Measurements from ENCODE around the gene THAP6. TPM values are rescaled to one million over a fixed set of nuclear protein-coding genes. Genes with fewer than 3 reads are reported as not detected.

Gene THAP6
- total and polyA plus RNA-seq, 10 donors: 3.1 to 42.0 (median 22.6) TPM

DNA sequence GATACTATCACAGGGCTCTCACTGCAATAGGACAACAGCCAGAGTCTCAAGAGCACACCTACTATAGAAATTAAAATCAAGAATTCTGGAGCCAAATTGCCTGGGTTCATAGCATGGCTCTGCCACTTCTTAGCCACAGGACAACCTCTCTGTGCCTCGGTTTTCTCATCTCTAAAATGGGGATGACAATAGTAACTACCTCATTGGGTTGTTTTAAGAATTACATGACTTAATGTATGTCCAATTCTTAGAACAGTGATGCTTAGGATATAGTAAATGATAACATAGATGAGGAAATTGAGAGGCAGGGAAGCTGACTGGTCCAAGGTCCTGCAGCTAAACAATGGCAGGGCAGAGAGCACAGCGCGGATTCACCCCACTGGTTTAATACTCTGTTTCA, 30.6 kb downstream of the THAP6 start:
- Histone ChIP-seq H3K9me3 (no peaks in the 10 kb centered on the region), H3K27ac (no peak overlapping the region), H3K27me3 (replicated peaks in 1 of 7) (no peaks in the 10 kb centered on the region), H3K36me3 (peaks cover 0 to 51% (median 6%) of the 10 kb centered on the region in 6 donors), H3K4me3 (no peak overlapping the region), H3K4me1 (no peaks in the 10 kb centered on the region)
- TF ChIP-seq, protein P1, sequence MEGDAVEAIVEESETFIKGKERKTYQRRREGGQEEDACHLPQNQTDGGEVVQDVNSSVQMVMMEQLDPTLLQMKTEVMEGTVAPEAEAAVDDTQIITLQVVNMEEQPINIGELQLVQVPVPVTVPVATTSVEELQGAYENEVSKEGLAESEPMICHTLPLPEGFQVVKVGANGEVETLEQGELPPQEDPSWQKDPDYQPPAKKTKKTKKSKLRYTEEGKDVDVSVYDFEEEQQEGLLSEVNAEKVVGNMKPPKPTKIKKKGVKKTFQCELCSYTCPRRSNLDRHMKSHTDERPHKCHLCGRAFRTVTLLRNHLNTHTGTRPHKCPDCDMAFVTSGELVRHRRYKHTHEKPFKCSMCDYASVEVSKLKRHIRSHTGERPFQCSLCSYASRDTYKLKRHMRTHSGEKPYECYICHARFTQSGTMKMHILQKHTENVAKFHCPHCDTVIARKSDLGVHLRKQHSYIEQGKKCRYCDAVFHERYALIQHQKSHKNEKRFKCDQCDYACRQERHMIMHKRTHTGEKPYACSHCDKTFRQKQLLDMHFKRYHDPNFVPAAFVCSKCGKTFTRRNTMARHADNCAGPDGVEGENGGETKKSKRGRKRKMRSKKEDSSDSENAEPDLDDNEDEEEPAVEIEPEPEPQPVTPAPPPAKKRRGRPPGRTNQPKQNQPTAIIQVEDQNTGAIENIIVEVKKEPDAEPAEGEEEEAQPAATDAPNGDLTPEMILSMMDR (IDR thresholded peaks at IDR 0.05 in 8 of 11, conservative IDR thresholded peaks at IDR 0.05 in 3 of 11): no peak
- TF ChIP-seq POLR2A (IDR thresholded peaks at IDR 0.05) (no peak), POLR2AphosphoS5 (IDR thresholded peaks at IDR 0.05) (no peak)
- WGBS, 5 donors: 85 to 95% (median 90%) methylated on average over 3 of the region's 3 CpGs
- no peak for DNase-seq
- intact Hi-C loops (cut with DNase I; ENCODE audit: low total_unique reads): no loop called here

DNA sequence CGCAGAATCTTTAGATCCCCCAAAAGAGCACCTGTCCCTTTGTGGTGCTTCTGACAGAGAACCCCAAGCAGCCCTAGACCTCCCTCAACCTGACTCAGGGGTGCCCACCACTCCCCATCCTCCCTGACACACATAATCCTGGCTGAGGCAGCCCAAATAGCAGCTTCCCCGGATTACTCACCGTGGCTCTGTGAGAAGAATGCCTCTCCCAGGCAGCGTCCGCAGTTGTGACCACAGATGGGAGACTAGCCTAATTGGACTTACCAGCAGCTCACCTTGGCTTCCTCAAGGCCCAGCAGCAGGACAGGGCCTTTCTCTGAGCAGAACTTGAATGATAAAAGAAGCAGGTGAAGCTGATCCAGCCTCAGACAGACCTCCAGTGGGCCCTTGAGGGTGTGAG, 31.3 kb downstream of the THAP6 start:
- H3K4me1 ChIP-seq: no peaks in the 10 kb centered on the region

DNA sequence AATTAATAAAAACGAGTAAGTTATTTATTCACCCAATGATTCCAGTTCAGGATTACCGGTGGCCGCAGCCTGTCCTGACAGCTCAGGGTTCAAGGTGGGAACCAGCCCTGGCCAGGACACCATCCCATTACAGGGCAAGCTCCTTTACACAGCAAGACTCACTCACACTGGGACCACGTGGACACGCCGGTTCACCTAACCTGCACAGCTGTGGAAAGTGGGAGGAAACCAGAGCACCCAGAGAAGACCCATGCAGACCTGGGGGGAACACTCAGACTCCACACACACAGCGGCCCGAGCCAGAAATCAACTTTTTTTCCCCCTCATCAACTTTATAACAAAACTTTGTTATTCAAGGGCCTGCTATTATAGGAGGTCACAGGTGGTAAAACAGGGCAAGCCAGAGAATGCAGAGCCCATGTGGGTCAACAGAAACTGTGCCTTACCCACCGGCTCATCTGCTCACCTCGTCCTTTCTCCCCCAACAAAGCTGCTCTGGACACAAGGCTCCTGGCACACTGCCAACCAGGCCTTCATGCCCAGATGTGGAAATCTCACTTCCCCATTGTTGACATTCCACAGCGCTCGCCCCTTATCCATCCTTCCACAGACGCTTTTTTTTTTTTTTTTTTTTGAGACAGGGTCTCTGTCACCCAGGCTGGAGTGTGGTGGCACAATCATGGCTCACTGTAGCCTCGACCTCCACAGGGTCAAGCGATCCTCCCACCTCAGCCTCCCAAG, 33.5 kb downstream of the THAP6 start:
- Histone ChIP-seq H3K27me3 (replicated peaks in 1 of 7) (no peaks in the 10 kb centered on the region), H3K9me3 (no peaks in the 10 kb centered on the region), H3K27ac (no peak overlapping the region), H3K4me1 (no peaks in the 10 kb centered on the region), H3K36me3 (peaks cover 0 to 30% (median 5%) of the 10 kb centered on the region in 6 donors), H3K4me3 (no peak overlapping the region)
- no peak for DNase-seq
- intact Hi-C loops (cut with DNase I; ENCODE audit: low total_unique reads): no loop called here
- TF ChIP-seq POLR2A (IDR thresholded peaks at IDR 0.05): no peak
- TF ChIP-seq POLR2AphosphoS5 (IDR thresholded peaks at IDR 0.05): peak in 2 of 3 donors; percentile 12 to 28
- WGBS, 5 donors: 75 to 86% (median 80%) methylated on average over 15 of the region's 15 CpGs

More for the DNA sequence above, 31.3 kb downstream of the THAP6 start:
- no peaks in the 10 kb centered on the region for H3K27me3 ChIP-seq (replicated peaks in 1 of 7)
- no peak for DNase-seq
- TF ChIP-seq POLR2AphosphoS5 (IDR thresholded peaks at IDR 0.05) (no peak), POLR2A (IDR thresholded peaks at IDR 0.05) (no peak)
- TF ChIP-seq, protein P1 (IDR thresholded peaks at IDR 0.05 in 8 of 11, conservative IDR thresholded peaks at IDR 0.05 in 3 of 11): no peak
- no peak overlapping the region for H3K4me3 ChIP-seq
- no peak overlapping the region for H3K27ac ChIP-seq
- H3K36me3 ChIP-seq: peaks cover 0 to 44% (median 5%) of the 10 kb centered on the region in 6 donors
- no peaks in the 10 kb centered on the region for H3K9me3 ChIP-seq
- intact Hi-C loops (cut with DNase I; ENCODE audit: low total_unique reads): no loop called here
- WGBS, 5 donors: 93 to 99% (median 96%) methylated on average over 4 to 5 of the region's 5 CpGs

DNA sequence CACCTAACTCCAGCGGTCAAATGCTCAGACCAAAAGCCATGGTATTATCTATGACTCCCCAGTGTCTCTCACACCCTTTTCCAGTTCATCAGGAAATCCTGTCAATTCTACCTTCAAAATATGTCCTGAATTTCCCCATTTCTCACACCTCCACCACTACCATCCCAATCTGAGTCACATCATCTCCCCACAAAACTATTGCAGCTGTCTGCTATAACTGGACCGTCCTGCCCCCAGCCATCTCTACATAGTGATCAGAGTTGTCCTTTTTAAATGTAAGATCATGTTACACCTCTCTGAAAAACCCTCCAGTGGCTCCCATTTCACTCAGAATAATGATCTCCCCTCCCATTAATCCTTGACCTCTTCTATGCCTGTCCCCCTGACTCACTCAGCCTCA, 34.7 kb downstream of the THAP6 start:
- intact Hi-C loops (cut with DNase I; ENCODE audit: low total_unique reads): no loop called here
- no peak overlapping the region for H3K27ac ChIP-seq
- no peaks in the 10 kb centered on the region for H3K27me3 ChIP-seq (replicated peaks in 1 of 7)
- H3K36me3 ChIP-seq: peaks cover 0 to 21% (median 5%) of the 10 kb centered on the region in 6 donors
- no peaks in the 10 kb centered on the region for H3K9me3 ChIP-seq
- no peak for TF ChIP-seq POLR2AphosphoS5 (IDR thresholded peaks at IDR 0.05)
- TF ChIP-seq POLR2A (IDR thresholded peaks at IDR 0.05): no peak
- TF ChIP-seq, protein P1 (IDR thresholded peaks at IDR 0.05 in 8 of 11, conservative IDR thresholded peaks at IDR 0.05 in 3 of 11): no peak
- no peaks in the 10 kb centered on the region for H3K4me1 ChIP-seq
- no peak overlapping the region for H3K4me3 ChIP-seq
- no peak for DNase-seq
- 73 to 92% (median 91%) methylated on average over 2 of the region's 2 CpGs for WGBS, 5 donors
